ENCODE measurements around the gene FAR2. TPM values are rescaled to one million over a fixed set of nuclear protein-coding genes. Genes with fewer than 3 reads are reported as not detected.
"Not testable (repeated sequence)": the region's sequence is repeated elsewhere in the genome, so short reads cannot be mapped to it uniquely, and the experiment has no call there.

The FAR2 gene
- total RNA-seq, 2 donors from 2014 or later: 1.0 TPM; not detected in 1

DNA sequence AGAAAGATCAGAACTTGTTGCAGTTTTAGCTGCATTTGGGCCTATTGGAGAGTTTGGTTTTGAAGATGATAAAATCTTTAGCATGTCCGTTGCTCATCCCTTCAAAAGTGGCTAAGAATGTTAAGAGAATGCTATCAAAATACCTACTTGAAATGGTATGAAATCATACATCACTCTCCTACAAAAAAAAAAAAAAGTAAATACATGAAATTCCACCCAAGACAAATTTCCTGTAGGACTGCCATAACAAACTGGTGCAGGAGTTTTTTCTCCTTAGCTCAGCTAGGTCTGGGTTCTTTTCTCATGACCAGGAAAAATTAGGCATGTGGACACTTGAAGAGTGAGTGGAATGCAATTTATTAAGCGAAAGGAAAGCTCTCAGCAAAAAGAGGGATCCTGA is 15.9 kb upstream of the FAR2 start:
- no peaks in the 10 kb centered on the region for H3K9me3 ChIP-seq
- 48 to 57% methylated on average over 2 of the region's 2 CpGs for WGBS, 2 donors
- ATAC-seq (no peak), DNase-seq (no peak)
- intact Hi-C loops (cut with DNase I): no loop called here
- no peak for TF ChIP-seq POLR2A (IDR thresholded peaks at IDR 0.05)
- TF ChIP-seq, protein P1, sequence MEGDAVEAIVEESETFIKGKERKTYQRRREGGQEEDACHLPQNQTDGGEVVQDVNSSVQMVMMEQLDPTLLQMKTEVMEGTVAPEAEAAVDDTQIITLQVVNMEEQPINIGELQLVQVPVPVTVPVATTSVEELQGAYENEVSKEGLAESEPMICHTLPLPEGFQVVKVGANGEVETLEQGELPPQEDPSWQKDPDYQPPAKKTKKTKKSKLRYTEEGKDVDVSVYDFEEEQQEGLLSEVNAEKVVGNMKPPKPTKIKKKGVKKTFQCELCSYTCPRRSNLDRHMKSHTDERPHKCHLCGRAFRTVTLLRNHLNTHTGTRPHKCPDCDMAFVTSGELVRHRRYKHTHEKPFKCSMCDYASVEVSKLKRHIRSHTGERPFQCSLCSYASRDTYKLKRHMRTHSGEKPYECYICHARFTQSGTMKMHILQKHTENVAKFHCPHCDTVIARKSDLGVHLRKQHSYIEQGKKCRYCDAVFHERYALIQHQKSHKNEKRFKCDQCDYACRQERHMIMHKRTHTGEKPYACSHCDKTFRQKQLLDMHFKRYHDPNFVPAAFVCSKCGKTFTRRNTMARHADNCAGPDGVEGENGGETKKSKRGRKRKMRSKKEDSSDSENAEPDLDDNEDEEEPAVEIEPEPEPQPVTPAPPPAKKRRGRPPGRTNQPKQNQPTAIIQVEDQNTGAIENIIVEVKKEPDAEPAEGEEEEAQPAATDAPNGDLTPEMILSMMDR (IDR thresholded peaks at IDR 0.05): no peak
- no peak overlapping the region for H3K27ac ChIP-seq
- H3K4me1 ChIP-seq: no peaks in the 10 kb centered on the region
- no peaks in the 10 kb centered on the region for H3K27me3 ChIP-seq
- H3K36me3 ChIP-seq (replicated peaks in 1 of 2; ENCODE audit: insufficient read depth in 1 of 2, low read depth in 2 of 2): no peaks in the 10 kb centered on the region
- H3K4me3 ChIP-seq: no peak overlapping the region

- H3K4me3 ChIP-seq: no peak overlapping the region
- H3K4me1 ChIP-seq: no peaks in the 10 kb centered on the region
- intact Hi-C loops (cut with DNase I): no loop called here
- no peaks in the 10 kb centered on the region for H3K9me3 ChIP-seq
- no peak overlapping the region for H3K27ac ChIP-seq
- TF ChIP-seq POLR2A (IDR thresholded peaks at IDR 0.05): no peak
- TF ChIP-seq, protein P1 (IDR thresholded peaks at IDR 0.05): no peak
- H3K36me3 ChIP-seq (replicated peaks in 1 of 2; ENCODE audit: insufficient read depth in 1 of 2, low read depth in 2 of 2): no peaks in the 10 kb centered on the region
- WGBS, 2 donors: 70 to 72% methylated on average over 4 of the region's 4 CpGs
- H3K27me3 ChIP-seq: no peaks in the 10 kb centered on the region
- no peak for ATAC-seq
- DNase-seq: no peak
Observed at GRCh38 chr12:29133680-29134079, 15.4 kb upstream of the FAR2 start.

GRCh38 chr12:29138256-29138655 is 10.8 kb upstream of the FAR2 start:
- ATAC-seq; H3K4me1 ChIP-seq; H3K4me3 ChIP-seq; DNase-seq; H3K9me3 ChIP-seq; H3K27ac ChIP-seq; intact Hi-C loops (cut with DNase I); H3K36me3 ChIP-seq (replicated peaks in 1 of 2; ENCODE audit: insufficient read depth in 1 of 2, low read depth in 2 of 2); H3K27me3 ChIP-seq: not testable (repeated sequence)
- 68% methylated on average over 3 of the region's 3 CpGs; no CpG with 5 or more reads in 1 of the 2 donors for whole genome bisulfite sequencing, 2 donors

GRCh38 chr12:29138855-29139254 is 10.2 kb upstream of the FAR2 start:
- H3K27ac ChIP-seq; H3K4me1 ChIP-seq; DNase-seq; ATAC-seq; H3K9me3 ChIP-seq; H3K27me3 ChIP-seq; H3K36me3 ChIP-seq (replicated peaks in 1 of 2; ENCODE audit: insufficient read depth in 1 of 2, low read depth in 2 of 2); H3K4me3 ChIP-seq; intact Hi-C loops (cut with DNase I): not testable (repeated sequence)
- WGBS, 2 donors: 58 to 63% methylated on average over 4 of the region's 4 CpGs

- Histone ChIP-seq H3K27ac (no peak overlapping the region), H3K27me3 (peaks cover 0 to 12% of the 10 kb centered on the region in 2 donors), H3K9me3 (no peaks in the 10 kb centered on the region), H3K4me3 (no peak overlapping the region), H3K36me3 (replicated peaks in 1 of 2; ENCODE audit: insufficient read depth in 1 of 2, low read depth in 2 of 2) (no peaks in the 10 kb centered on the region), H3K4me1 (peaks cover 13% of the 10 kb centered on the region)
- TF ChIP-seq POLR2A (IDR thresholded peaks at IDR 0.05): no peak
- TF ChIP-seq, protein P1 (IDR thresholded peaks at IDR 0.05): no peak
- DNase-seq (no peak), ATAC-seq (no peak)
- 70 to 72% methylated on average over 13 to 14 of the region's 14 CpGs for WGBS, 2 donors
- intact Hi-C loops (cut with DNase I): no loop called here
Observed at GRCh38 chr12:29145372-29146170, 3.5 kb upstream of the FAR2 start.

GRCh38 chr12:29146196-29146595 is 2.9 kb upstream of the FAR2 start:
- H3K27ac ChIP-seq: no peak overlapping the region
- H3K36me3 ChIP-seq (replicated peaks in 1 of 2; ENCODE audit: insufficient read depth in 1 of 2, low read depth in 2 of 2): no peaks in the 10 kb centered on the region
- H3K27me3 ChIP-seq: peaks cover 0 to 12% of the 10 kb centered on the region in 2 donors
- ATAC-seq (no peak), DNase-seq (no peak)
- no peaks in the 10 kb centered on the region for H3K9me3 ChIP-seq
- H3K4me3 ChIP-seq: no peak overlapping the region
- H3K4me1 ChIP-seq: peaks cover 13% of the 10 kb centered on the region
- TF ChIP-seq, protein P1 (IDR thresholded peaks at IDR 0.05): no peak
- TF ChIP-seq POLR2A (IDR thresholded peaks at IDR 0.05): no peak
- intact Hi-C loops (cut with DNase I): no loop called here
